RPMI8226 (cell line): ENCODE measurements around the gene GHDC.
"Not testable (repeated sequence)": the region's sequence is repeated elsewhere in the genome, so short reads cannot be mapped to it uniquely, and the experiment has no call there.

Experiments
- DNase-seq: peaks from one replicate; pipeline ENCODE4 v3.0.0-alpha.2; 2015

The GHDC gene

DNA sequence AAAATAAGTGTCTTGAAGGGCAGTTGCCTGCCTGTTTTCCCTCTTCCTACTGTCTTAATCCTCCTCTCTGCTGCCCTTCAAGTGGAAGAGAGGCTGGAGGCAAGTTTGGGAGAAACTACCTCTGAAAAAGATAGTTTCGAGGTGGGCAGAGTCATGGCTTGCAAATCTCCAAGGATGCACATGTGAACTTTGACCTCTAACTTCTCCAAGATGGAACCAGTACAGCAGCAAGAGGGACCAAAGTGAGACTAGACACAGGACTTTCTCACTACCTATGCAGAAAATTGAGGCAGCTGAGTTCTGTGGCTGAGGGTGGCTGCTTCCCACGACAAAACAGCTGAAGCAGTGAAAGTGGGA lies 12.5 kb downstream of the GHDC start:
- no peak for DNase-seq

DNA sequence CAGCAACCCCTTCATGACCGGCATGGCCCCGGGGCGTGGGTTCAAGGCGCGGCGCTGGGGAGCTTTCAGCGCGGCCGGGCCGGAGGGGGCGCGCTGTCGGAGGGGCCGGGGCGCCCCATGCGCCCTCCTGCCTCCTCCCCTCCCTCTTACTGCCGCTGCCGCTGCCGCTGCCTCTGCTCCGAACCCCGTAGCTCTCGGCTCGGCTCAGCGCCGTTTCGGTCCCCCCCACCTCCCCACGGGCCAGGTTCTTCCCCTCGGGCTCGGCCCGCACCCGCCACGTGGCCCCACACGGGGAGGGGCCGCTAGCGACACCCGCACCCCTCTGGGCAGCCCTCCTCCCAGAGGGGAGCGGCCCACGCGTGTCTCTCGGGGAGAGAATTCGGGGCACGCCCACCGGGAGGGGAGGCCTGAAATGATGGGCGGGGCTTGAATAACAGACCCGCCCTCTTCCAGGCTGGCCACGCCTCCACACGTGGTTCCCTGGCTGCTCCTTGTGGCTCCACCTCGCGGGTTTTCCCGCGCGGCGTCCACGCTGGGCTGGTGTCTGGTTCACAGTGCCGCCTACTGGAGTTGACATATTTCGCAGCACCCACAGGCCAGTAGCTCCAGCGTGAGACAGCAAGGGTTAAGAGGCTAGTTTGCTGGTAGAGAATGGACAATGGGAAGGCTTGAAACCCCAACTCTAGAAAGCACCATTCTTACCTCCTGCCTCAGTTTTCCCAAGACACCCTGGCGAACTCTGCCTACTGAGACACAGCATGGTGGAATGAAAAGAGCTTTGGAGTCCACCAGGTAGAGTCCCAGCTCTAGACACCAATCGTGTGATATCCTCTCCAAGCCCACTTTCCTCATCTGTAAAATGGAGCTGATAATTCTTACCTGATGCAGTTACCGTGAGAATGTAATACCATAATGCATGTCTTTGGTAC lies 13.1 kb downstream of the GHDC start, which contains the start of gene KCNH4:
Gene KCNH4 (minus strand): TSS at position 221 of the 929 bp plus-strand sequence. CDS start 197 bp downstream, at position 24.
- DNase-seq = peak; percentile 92

DNA sequence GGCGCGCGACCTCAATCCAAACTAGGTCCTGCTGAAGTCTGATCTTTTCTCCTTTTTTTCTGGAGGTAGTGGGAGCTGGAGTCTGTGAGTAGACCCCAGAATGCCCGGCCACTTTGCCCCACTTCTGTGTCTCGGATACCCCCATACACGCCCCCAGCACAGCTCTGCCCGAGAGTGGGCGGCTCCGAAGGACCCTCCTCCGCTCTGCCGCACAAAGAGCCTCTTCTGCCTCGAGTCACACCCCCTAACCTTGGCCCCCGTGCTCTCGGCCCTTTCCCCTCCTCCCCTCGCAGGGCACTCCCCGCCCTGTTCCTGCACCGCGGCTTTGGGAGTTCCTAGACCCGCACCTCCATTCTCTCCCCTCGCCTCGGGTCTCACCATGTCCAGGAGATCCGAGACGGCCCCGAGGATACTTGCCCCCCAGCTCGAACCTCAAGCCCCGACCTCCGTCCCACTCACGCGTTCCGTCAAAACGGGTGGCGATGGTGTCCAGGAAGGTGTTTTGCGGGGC lies 13.8 kb downstream of the GHDC start:
- DNase-seq = no peak

DNA sequence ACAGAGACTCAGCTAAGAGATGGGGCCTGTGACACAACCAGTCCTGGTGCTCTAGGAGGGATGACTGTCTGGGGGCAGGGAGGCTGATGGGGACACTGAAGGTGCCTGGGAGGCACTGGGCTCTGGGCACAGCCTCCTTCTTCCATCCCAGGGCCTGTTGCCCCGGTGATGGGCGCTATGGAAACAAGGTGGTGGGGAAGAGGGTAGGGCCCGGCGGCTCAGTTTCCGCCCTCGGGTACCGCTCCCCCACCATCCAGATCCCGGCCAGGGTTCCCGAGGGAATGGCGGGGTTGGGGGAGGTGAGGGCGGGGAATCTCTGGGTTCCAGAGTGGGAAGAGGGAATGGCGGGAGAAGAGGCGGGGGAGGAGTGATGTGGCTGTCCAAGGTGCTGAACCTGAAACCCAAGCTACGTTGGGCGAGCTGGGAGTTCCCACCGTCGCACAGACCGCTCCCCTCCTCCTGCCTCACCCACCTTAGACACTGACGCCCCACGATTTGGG lies 14.3 kb downstream of the GHDC start:
- peak; percentile 47 for DNase-seq

DNA sequence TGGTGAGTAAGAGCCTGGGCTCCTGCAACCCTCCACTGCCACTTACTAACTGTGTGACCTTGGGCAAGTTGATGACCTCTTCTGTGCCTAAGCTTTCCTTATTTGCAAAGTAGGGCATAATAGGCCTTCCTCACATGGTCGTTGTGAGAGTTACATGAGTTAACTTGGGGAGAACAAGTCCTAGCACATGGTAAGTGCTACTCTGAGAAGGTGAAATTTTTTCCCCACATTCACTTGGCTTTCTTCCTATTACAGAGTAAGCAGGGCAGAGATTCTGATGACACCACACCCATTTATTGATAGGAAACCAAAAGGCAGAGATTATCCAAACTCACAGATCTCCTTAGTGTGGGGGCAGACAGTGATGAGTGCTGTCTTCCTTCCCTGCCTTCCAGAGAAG lies 15.0 kb downstream of the GHDC start:
- peak; percentile 32 for DNase-seq

DNA sequence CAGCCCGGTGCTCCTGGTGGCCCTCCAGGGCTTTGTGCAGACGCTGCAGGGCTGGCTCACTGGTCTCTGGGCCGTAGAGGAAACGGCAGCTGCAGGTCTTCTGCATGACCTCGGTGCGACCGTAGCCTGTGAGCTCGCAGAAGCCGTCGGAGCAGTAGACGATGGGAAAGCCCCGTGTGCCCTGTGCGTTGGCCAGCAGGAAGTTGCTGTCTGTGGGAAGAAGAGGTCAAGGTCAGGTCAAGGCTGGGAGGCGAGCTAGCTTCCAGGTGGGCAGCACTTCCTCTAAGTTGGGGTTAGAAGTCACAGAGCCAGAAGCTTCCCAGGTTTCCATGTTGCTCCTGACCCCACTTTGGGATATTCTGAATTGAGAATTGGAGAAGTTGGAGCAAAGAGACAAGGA lies 15.5 kb downstream of the GHDC start:
- peak; percentile 85 for DNase-seq

DNA sequence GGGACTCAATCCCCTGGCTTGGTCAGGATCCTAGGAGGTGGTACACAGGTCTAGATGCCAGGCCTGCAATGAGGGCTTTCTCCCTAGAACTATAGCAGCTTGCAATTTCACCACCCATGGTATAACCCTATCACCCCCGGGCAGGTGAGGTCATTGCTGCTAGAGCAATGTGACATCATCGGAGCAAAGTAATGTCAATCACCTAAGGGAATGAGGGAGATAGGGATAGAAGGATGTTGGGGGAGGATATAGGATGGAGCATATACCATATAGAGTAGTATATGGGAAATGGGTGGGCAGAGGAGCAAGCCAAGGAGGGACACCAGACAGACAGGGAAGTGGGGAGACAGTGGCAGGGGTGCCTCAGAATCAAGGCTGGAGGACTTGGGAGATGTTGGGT lies 16.6 kb downstream of the GHDC start:
- DNase-seq = no peak

DNA sequence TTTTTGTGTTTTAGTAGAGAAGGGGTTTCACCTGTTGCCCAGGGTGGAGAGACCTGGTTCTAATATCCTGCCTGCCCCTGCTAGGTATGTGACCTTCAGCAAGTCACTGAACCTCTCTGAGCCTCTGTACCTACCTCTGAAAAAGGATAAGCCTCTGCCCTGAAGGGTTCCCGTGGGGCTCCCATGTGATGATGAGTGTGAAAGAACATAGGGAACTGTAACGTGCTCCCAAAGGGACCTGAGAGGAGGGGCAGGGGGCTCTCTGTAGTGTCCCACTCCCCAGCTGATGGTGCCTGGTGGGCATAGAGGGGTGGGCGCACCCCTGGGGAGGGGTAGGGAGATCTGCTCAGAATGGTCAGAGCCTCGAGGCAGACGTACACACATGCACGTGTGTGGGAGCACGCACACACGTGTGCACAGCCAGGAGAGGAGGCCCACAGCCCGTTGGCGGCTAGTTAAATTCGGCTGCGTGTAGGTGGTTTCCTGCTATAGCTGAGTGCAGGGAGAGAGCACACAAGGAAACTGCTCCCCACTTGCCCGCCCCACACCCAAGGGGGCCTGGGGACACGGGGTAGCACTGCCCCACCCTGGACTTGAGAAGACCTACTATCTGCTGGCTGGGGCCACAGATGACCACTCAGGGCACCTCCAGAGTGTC lies 20.0 kb downstream of the GHDC start:
- DNase-seq = no peak

DNA sequence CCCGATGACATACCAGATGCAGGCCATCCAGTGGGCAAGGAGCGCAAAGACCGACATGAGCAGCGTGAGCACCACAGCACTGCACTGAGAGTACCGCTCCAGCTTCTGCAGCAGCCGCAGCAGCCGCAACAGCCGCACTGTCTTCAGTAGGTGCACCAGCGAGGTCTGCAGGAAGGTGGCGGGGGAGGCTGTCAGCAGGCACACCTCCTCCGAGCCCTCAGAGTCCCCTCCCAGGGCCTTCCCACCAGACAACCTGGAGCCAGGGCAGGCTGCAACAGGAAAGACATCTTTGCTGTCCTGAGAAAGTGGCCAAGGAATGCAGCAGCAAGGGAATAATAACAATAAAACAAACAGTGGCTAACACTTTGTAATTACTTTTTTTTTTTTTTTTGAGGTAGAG lies 22.5 kb downstream of the GHDC start:
- DNase-seq = no peak

DNA sequence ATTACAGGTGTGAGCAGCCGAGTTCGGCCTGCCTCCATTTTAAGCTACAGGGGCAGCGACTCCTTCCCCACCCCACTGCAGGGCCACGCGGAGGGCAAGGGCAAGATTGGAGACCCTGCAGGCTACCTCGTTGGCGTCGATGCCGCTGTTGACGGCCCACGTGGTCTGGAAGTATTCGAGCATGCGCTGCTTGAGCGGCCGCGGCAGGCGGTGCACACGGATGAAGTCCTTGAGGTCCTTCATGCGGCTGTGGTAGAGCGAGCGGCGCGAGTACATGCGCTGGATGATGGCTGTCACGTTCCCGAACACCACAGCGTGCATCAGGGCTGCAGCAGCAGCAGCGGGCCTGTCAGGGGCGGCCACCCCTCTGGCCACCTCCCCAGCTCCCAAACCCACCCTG lies 24.9 kb downstream of the GHDC start:
- DNase-seq = no peak

DNA sequence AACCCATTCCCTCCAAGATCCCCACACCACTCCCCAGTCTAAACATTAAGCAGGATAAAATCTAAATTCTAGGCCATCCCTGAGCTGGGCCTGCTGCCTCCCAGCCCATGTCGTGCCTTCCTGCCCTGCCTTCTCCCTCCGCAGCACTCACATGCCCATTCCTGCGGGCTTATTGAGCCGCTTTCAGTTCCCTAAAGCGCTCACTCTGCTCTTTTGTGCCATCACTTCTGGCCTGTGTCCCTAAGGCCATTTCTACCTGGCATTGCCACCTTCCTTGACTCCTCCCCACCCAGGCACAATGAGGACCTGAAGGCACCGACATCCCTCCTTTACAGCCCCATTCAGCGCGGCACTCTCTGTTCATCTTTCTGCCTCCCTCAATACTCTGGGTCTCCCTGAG lies 26.5 kb downstream of the GHDC start:
- DNase-seq = peak; percentile 71

DNA sequence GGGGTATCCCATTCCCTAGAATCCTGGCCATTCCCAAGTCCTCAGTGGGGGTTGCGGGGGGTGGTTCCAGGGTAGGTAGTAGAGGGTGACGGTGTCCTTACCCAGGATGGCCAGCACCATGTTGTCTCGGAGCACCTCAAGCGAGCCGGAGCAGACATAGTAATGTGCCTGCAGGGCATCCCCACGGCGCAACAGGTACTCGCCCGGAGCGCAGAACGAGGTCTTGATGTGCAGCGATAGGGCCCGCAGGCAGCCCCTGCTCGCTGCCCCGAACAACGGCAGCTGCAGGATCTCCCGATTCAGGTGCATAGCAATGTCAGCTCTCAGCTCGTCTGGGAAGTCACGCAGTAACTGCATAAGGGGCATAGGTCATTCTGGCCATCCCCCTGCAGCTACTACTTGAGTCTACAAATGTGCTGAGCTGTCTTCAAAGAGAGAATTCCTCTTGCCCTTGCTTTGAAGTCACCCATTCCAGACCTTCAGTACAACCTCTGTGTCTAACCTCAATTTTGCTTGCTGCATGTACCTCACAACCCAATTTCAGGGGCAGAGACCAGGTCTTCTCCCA lies 28.0 kb downstream of the GHDC start:
- DNase-seq = no peak

DNA sequence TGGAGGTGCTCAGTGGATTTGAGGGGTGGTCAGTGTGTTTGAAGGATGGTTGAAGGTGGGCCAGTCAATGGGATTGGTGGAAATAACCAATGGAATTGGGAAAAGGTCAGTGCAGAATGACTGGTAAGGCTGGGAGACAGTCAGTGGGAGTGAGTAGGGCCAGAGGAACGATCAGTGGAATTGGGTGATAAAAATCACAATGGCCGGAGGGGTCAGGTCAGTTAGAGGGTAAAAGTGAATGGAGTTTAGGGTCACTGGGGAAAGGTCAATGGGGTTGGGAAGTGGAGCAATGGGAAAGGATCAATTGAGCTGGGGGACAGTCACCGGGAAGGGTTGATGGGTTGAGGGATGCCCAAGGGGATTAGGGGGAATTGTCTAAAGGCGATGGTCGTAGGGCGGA lies 28.5 kb downstream of the GHDC start:
- DNase-seq = no peak

DNA sequence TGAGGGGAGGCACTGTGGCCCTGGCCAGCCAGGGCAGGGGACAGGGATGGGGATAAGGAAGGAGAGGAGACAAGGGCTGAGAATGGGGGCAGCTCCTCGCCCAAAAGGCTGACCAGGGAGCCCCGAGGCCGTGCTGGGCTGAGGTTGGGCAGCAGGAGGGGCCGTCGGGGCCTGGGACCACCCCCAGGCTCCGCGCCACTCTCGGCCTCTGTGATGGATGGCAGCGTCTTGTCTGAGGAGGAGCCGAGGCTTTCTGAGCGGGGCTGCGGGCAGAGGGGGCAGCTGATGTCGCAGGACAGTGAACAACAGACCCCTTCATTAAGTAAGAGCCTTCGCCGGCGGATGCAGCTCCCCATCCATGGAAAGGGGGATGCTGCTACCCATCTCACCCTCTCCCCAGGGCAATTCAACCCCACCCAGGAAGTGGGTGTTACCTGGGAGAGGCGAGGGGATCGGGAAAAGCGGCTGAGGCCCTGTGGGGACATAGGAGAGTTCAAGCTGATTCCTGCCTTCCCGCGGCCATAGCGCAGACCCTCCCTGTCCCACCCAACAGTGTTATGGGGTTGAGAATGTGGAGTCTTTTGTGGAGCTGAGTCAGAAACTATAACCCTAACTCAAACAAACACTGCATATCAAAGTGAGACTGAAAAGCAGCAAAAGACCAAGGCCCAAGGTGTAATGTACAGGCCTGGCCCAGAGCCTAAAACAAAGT lies 30.4 kb downstream of the GHDC start:
- DNase-seq = no peak

DNA sequence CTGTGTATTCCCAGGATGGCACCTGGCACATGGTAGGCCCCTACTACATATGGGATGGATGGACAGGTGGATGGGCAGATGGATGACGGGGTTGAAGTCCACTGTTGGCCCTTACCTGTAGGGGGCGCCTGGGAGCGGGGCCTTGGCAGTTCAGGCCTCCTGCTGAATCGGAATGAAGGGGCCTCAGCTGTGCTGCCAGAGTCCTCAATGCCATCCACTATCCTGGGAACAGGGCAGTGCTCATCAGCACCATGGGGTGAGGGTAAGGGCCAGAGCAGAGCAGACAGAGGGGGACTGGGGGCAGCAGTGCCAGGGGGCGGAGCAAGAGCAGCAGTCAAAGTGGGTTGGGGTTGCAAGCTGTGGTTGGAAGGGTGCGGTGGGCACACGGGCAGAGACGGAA lies 31.2 kb downstream of the GHDC start:
- DNase-seq = peak; percentile 40

DNA sequence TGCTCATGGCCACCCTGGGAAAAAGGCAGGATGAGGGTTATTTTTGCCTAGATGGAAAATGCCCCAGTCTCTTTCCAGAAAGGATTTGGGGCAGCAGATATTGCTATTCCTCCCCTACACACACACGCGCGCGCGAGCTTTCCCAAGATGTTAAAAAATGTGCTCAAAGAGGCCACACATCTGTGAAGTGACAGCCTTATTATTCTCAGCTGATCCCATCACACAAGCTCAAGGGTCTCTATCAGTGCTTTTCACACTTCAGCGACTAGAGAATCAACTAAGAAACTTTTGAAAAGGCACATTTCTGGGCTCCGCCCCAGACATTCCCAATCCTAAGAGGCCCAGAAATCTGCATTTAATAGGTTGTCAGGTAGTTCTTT lies 33.8 kb downstream of the GHDC start:
- no peak for DNase-seq

DNA sequence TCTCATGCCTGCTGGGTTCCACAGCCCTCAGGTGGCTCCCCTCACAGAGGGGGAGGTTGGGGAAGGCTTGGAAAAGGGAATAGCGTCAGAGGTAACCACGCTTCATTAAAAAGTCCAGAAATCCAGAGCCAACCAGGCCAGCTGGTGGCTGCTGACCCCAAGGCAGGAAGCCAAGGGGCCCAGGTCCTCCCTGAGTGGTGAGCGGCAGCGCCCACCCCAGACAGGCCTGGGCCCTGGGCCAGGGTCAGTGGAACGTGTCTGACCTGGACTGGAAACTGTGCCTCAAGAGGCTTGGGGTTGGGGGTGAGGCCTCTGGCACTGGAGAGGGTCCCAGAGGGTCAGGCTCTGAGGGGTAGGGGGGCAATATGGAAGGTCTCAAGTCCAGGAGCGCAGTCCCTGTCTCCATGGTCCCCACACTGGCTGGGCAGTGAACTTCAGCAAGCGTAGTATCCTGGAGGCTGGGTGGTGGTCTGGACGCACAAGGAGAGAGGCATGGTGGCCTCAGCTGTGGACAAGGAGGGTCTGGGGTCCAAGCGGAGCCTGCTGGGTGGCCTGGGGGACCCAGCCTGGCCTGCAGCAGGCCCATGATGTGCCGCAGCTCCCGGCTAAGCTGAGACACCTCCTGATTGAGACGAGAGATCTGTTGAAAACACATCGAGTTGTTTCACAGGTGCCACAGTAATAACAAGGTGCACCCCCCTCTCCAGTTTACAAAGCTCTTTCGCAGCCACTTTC lies 34.3 kb downstream of the GHDC start:
- DNase-seq = no peak

DNA sequence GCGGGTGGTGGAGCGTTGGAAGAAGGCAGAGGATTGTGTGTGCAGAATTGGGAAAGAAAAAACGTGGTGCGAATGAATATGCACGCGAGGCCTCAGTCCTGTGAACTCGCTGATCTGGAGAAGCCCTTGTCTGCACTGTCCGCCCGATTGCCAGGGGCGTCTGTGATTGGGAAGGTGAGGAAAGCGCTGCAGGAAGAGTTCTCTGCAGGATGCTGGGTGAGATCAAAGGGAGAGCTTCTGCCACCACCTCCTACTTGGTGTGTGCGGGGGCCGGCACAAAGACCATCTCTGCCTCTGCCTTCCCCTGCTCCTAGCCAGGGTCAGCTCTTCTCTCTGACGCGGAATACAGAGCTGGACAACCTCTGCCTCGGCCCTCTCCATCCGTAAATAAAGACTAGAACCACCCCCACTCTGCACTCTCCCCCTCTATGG lies 38.7 kb downstream of the GHDC start:
- DNase-seq = no peak

DNA sequence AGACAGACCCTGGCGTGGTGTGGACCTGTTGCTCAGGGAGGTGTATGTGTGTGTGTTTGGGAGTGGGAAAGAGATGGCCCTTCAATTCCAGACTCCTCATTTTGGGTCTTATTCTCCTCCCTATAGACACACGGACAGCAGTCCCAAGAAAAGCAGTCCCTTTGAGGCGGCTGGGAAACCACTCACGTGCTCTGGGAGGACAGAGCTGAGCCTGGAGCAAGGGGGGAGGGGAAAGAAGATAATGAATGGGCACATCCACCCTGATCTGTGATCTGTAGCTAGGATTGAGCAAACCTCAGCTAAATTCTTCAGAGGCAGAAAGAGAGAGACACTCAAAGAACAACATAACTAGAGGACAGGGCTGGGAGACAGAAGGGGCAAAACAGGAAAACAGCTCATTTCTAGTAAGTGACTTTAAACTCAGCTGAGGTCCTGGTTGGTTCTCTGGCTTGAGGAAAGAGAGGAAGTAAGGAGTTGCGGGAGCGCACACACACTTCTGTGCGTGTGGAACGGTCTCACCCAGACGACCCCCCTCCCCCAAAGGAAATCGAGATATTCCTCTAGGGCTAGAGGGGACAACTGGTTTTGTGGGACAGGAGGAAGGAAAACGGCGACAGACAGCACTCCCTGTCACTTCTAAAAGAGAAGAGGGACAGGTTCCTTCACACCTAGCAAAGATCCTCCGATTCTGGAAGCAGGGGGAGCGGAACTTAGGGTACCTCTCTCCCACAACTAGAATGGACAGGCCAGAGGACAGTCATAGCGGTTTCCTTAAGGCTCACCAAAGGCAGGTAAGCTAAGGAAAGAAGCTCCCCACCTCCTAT lies 40.2 kb downstream of the GHDC start:
- peak; percentile 15 for DNase-seq

DNA sequence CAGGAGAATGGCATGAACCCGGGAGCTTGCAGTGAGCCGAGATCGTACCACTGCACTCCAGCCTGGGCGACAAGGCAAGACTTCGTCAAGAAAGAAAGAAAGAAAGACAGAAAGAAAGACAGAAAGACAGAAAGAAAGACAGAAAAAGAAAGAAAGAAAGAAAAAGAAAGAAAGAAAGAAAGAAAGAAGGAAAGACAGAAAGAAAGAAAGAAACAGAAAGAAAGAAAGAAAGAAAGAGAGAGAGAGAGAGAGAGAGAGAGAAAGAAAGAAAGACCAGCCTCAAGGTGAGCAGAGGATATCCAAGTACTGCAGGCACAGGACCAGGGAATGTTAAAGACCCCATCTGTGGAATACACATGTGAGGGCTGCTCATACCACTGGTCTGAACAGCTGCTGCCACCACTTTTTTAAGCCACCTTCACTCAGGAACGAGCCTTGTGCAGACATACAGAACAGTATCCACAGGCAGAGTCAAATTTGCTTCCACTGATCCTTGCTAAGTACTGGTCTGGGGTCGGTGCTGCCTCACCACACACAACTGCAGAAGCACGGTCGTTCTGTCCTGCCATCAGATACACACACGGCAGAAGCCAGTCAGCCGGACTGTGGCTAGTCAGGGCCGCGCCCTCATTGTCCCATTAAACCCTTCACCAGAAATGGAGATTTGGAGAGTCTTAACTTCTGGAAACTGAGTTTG lies 47.2 kb downstream of the GHDC start:
- no peak for DNase-seq

DNA sequence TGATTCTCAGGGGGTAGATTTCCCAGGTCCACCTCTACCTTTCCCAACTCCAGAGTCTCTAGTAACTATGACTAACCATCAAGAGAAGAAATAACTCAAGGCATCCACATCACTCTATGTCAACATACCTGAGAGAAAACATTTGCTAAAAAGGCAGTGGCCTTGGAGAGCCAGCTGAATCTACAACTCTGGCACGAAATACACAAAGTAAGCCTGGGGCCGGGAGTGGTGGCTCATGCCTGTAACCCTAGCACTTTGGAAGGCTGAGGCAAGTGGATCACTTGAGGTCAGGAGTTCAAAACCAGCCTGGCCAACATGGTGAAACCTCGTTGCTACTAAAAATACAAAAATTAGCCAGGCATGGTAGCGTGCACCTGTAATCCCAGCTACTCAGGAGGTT lies 51.2 kb downstream of the GHDC start:
- not testable (repeated sequence) for DNase-seq
